GM20000 (cell line): ENCODE results near the gene NRAP.

Experiments used
- DNase-seq: peaks from one replicate; pipeline ENCODE4 v3.0.0; 2012; ENCODE audit warnings: low spot score
- CTCF ChIP-seq: IDR thresholded peaks from 2 replicates; pipeline ENCODE4 v1.5.1; 2012; ENCODE audit warnings: mild to moderate bottlenecking, control low read depth; ENCODE audit errors: extremely low read depth, missing control alignments

NRAP gene

GRCh38 chr10:113603057-113603777, 60.6 kb downstream of the NRAP start:
- no peak for TF ChIP-seq CTCF
- no peak for DNase-seq

- TF ChIP-seq CTCF, result no peak
- DNase-seq, result no peak
These were observed 63.3 kb downstream of the NRAP start for GRCh38 chr10:113600569-113600968.

- no peak for DNase-seq
- no peak for TF ChIP-seq CTCF
These were observed 69.2 kb downstream of the NRAP start for GRCh38 chr10:113594652-113595051.

- TF ChIP-seq CTCF, result no peak
- DNase-seq, result no peak
These were observed 71.5 kb downstream of the NRAP start for GRCh38 chr10:113592380-113592779.

- TF ChIP-seq CTCF, result no peak
- no peak for DNase-seq
These were observed 73.3 kb downstream of the NRAP start for GRCh38 chr10:113590581-113590980.

GRCh38 chr10:113589201-113589770, 74.6 kb downstream of the NRAP start:
- TF ChIP-seq CTCF, result no peak
- no peak for DNase-seq

- no peak for TF ChIP-seq CTCF
- peak; percentile 10 for DNase-seq
These were observed 77.9 kb downstream of the NRAP start for GRCh38 chr10:113585949-113586348.
